Measurements from ENCODE around the gene ENO2.
A peak's percentile ranks its signal among the peaks of the same experiment; 100 is the strongest.

The ENO2 gene

GRCh38 chr12:6942331-6942665 is 27.9 kb downstream of the ENO2 start:
- Histone ChIP-seq H2BK15ac (ENCODE audit: low read length) (no peak overlapping the region), H2BK12ac (ENCODE audit: low read length) (no peak overlapping the region), H2AK5ac (ENCODE audit: low read depth, low read length) (peak overlapping the region; percentile 60), H4K8ac (ENCODE audit: low read depth, low read length) (no peak overlapping the region), H3K36me3 (replicated peaks in 1 of 2; ENCODE audit: control insufficient read depth in 2 of 2, insufficient read depth in 2 of 2, low read length in 2 of 2) (peaks cover 29 to 67% of the 10 kb centered on the region in 2 donors), H2AFZ (ENCODE audit: low read length) (no peak overlapping the region), H3K14ac (ENCODE audit: low read length) (no peak overlapping the region), H3K4ac (ENCODE audit: low read length) (no peak overlapping the region), H3K18ac (ENCODE audit: low read length) (peak overlapping the region; percentile 39), H2BK120ac (ENCODE audit: low read depth, low read length) (no peak overlapping the region), H4K91ac (ENCODE audit: low read depth, low read length, poor library complexity) (no peak overlapping the region), H3K9me3 (replicated peaks in 1 of 2; ENCODE audit: control insufficient read depth in 2 of 2, insufficient read depth in 1 of 2, low read depth in 1 of 2, low read length in 2 of 2) (no peaks in the 10 kb centered on the region), H3K4me2 (ENCODE audit: insufficient read depth, low read length, poor library complexity, severe bottlenecking) (no peak overlapping the region), H3K27me3 (ENCODE audit: control insufficient read depth in 3 of 3, insufficient read depth in 3 of 3, low read depth in 1 of 3, low read length in 3 of 3) (no peaks in the 10 kb centered on the region), H3K4me3 (ENCODE audit: low read length in 2 of 2) (no peak overlapping the region), H3K4me1 (ENCODE audit: control insufficient read depth in 2 of 2, insufficient read depth in 1 of 2, low read depth in 1 of 2, low read length in 2 of 2) (peaks cover 11 to 17% of the 10 kb centered on the region in 2 donors), H3K9ac (ENCODE audit: low read depth, low read length, poor library complexity) (peak overlapping the region; percentile 66), H3K27ac (replicated peaks; ENCODE audit: low read length) (peak overlapping the region; percentile 92), H3K79me1 (ENCODE audit: low read depth, low read length) (peaks cover 12% of the 10 kb centered on the region), H3K23ac (ENCODE audit: low read depth, low read length, poor library complexity) (no peak overlapping the region), H2BK5ac (ENCODE audit: low read length) (peak overlapping the region; percentile 72)
- no CpG with 5 or more reads among the region's 11 CpGs for WGBS, 2 donors (ENCODE audit: extremely low coverage in 2 of 2, insufficient read length in 2 of 2, insufficient replicate concordance in 1 of 2)
- no peak for DNase-seq (ENCODE audit: low spot score)

- Histone ChIP-seq H3K18ac (ENCODE audit: low read length) (peak overlapping the region; percentile 32), H3K27ac (replicated peaks; ENCODE audit: low read length) (peak overlapping the region; percentile 92), H2BK15ac (ENCODE audit: low read length) (no peak overlapping the region), H3K36me3 (replicated peaks in 1 of 2; ENCODE audit: control insufficient read depth in 2 of 2, insufficient read depth in 2 of 2, low read length in 2 of 2) (peaks cover 29 to 64% of the 10 kb centered on the region in 2 donors), H2AFZ (ENCODE audit: low read length) (peak overlapping the region; percentile 16), H2AK5ac (ENCODE audit: low read depth, low read length) (peak overlapping the region; percentile 25), H4K8ac (ENCODE audit: low read depth, low read length) (no peak overlapping the region), H3K9ac (ENCODE audit: low read depth, low read length, poor library complexity) (no peak overlapping the region), H3K4ac (ENCODE audit: low read length) (no peak overlapping the region), H3K79me1 (ENCODE audit: low read depth, low read length) (peaks cover 11% of the 10 kb centered on the region), H3K27me3 (ENCODE audit: control insufficient read depth in 3 of 3, insufficient read depth in 3 of 3, low read depth in 1 of 3, low read length in 3 of 3) (no peaks in the 10 kb centered on the region), H3K9me3 (replicated peaks in 1 of 2; ENCODE audit: control insufficient read depth in 2 of 2, insufficient read depth in 1 of 2, low read depth in 1 of 2, low read length in 2 of 2) (no peaks in the 10 kb centered on the region), H2BK12ac (ENCODE audit: low read length) (no peak overlapping the region), H3K4me3 (ENCODE audit: low read length in 2 of 2) (peak overlapping the region in 1 of 2 donors; percentile 86), H3K4me2 (ENCODE audit: insufficient read depth, low read length, poor library complexity, severe bottlenecking) (peak overlapping the region; percentile 34), H3K14ac (ENCODE audit: low read length) (no peak overlapping the region), H3K23ac (ENCODE audit: low read depth, low read length, poor library complexity) (no peak overlapping the region), H4K91ac (ENCODE audit: low read depth, low read length, poor library complexity) (no peak overlapping the region), H3K4me1 (ENCODE audit: control insufficient read depth in 2 of 2, insufficient read depth in 1 of 2, low read depth in 1 of 2, low read length in 2 of 2) (peaks cover 7 to 13% of the 10 kb centered on the region in 2 donors), H2BK5ac (ENCODE audit: low read length) (no peak overlapping the region), H2BK120ac (ENCODE audit: low read depth, low read length) (no peak overlapping the region)
- peak; percentile 89 for DNase-seq (ENCODE audit: low spot score)
- no CpG with 5 or more reads among the region's 13 CpGs for WGBS, 2 donors (ENCODE audit: extremely low coverage in 2 of 2, insufficient read length in 2 of 2, insufficient replicate concordance in 1 of 2)
Measured at GRCh38 chr12:6943389-6943721, 29.0 kb downstream of the ENO2 start.

GRCh38 chr12:6943722-6944380 is 29.5 kb downstream of the ENO2 start, which contains the start of the genes C12orf57 and RNU7-1:
Gene C12orf57 (plus strand): TSS chr12:6944022. CDS start chr12:6944122, 100 bp downstream.
Gene RNU7-1 (plus strand): TSS chr12:6943816.
- peak; percentile 76 for DNase-seq (ENCODE audit: low spot score)
- Histone ChIP-seq H3K9me3 (replicated peaks in 1 of 2; ENCODE audit: control insufficient read depth in 2 of 2, insufficient read depth in 1 of 2, low read depth in 1 of 2, low read length in 2 of 2) (no peaks in the 10 kb centered on the region), H3K27ac (replicated peaks; ENCODE audit: low read length) (peak within 1 kb of the TSS; percentile 92), H4K8ac (ENCODE audit: low read depth, low read length) (peak within 1 kb of the TSS; percentile 99), H3K36me3 (replicated peaks in 1 of 2; ENCODE audit: control insufficient read depth in 2 of 2, insufficient read depth in 2 of 2, low read length in 2 of 2) (peaks cover 26 to 59% of the 10 kb centered on the region in 2 donors), H3K18ac (ENCODE audit: low read length) (peak within 1 kb of the TSS; percentile 97), H3K79me1 (ENCODE audit: low read depth, low read length) (peaks cover 7% of the 10 kb centered on the region), H3K27me3 (ENCODE audit: control insufficient read depth in 3 of 3, insufficient read depth in 3 of 3, low read depth in 1 of 3, low read length in 3 of 3) (no peaks in the 10 kb centered on the region), H3K4ac (ENCODE audit: low read length) (peak within 1 kb of the TSS; percentile 91), H3K4me3 (ENCODE audit: low read length in 2 of 2) (peak within 1 kb of the TSS; percentile 86 to 92), H4K91ac (ENCODE audit: low read depth, low read length, poor library complexity) (peak within 1 kb of the TSS; percentile 100), H2BK15ac (ENCODE audit: low read length) (peak within 1 kb of the TSS; percentile 26), H3K23ac (ENCODE audit: low read depth, low read length, poor library complexity) (peak within 1 kb of the TSS; percentile 95), H3K14ac (ENCODE audit: low read length) (peak within 1 kb of the TSS; percentile 79), H2BK5ac (ENCODE audit: low read length) (peak within 1 kb of the TSS; percentile 95), H2AK5ac (ENCODE audit: low read depth, low read length) (peak within 1 kb of the TSS; percentile 94), H3K4me2 (ENCODE audit: insufficient read depth, low read length, poor library complexity, severe bottlenecking) (peak within 1 kb of the TSS; percentile 98), H2BK120ac (ENCODE audit: low read depth, low read length) (peak within 1 kb of the TSS; percentile 19), H3K4me1 (ENCODE audit: control insufficient read depth in 2 of 2, insufficient read depth in 1 of 2, low read depth in 1 of 2, low read length in 2 of 2) (peaks cover 7 to 11% of the 10 kb centered on the region in 2 donors), H2BK12ac (ENCODE audit: low read length) (peak within 1 kb of the TSS; percentile 75), H3K9ac (ENCODE audit: low read depth, low read length, poor library complexity) (peak within 1 kb of the TSS; percentile 97), H2AFZ (ENCODE audit: low read length) (peak within 1 kb of the TSS; percentile 85)
- WGBS, 2 donors (ENCODE audit: extremely low coverage in 2 of 2, insufficient read length in 2 of 2, insufficient replicate concordance in 1 of 2) = no CpG with 5 or more reads among the region's 31 CpGs

GRCh38 chr12:6944381-6945186 is 30.2 kb downstream of the ENO2 start:
- H3K4me2 ChIP-seq (ENCODE audit: insufficient read depth, low read length, poor library complexity, severe bottlenecking) = peak overlapping the region; percentile 98
- H3K18ac ChIP-seq (ENCODE audit: low read length) = peak overlapping the region; percentile 97
- no peaks in the 10 kb centered on the region for H3K27me3 ChIP-seq (ENCODE audit: control insufficient read depth in 3 of 3, insufficient read depth in 3 of 3, low read depth in 1 of 3, low read length in 3 of 3)
- peak overlapping the region; percentile 85 for H2AFZ ChIP-seq (ENCODE audit: low read length)
- H4K8ac ChIP-seq (ENCODE audit: low read depth, low read length) = peak overlapping the region; percentile 99
- peak overlapping the region; percentile 100 for H4K91ac ChIP-seq (ENCODE audit: low read depth, low read length, poor library complexity)
- peak overlapping the region; percentile 86 to 92 for H3K4me3 ChIP-seq (ENCODE audit: low read length in 2 of 2)
- DNase-seq (ENCODE audit: low spot score) = peak; percentile 86
- H3K9ac ChIP-seq (ENCODE audit: low read depth, low read length, poor library complexity) = peak overlapping the region; percentile 97
- H3K79me1 ChIP-seq (ENCODE audit: low read depth, low read length) = peaks cover 4% of the 10 kb centered on the region
- peak overlapping the region; percentile 26 for H2BK15ac ChIP-seq (ENCODE audit: low read length)
- H3K27ac ChIP-seq (replicated peaks; ENCODE audit: low read length) = peak overlapping the region; percentile 92
- no peaks in the 10 kb centered on the region for H3K9me3 ChIP-seq (replicated peaks in 1 of 2; ENCODE audit: control insufficient read depth in 2 of 2, insufficient read depth in 1 of 2, low read depth in 1 of 2, low read length in 2 of 2)
- peak overlapping the region; percentile 94 for H2AK5ac ChIP-seq (ENCODE audit: low read depth, low read length)
- peak overlapping the region; percentile 95 for H3K23ac ChIP-seq (ENCODE audit: low read depth, low read length, poor library complexity)
- peak overlapping the region; percentile 95 for H2BK5ac ChIP-seq (ENCODE audit: low read length)
- H3K4ac ChIP-seq (ENCODE audit: low read length) = peak overlapping the region; percentile 91
- peak overlapping the region; percentile 79 for H3K14ac ChIP-seq (ENCODE audit: low read length)
- H3K4me1 ChIP-seq (ENCODE audit: control insufficient read depth in 2 of 2, insufficient read depth in 1 of 2, low read depth in 1 of 2, low read length in 2 of 2) = peaks cover 7 to 11% of the 10 kb centered on the region in 2 donors
- no CpG with 5 or more reads among the region's 48 CpGs for WGBS, 2 donors (ENCODE audit: extremely low coverage in 2 of 2, insufficient read length in 2 of 2, insufficient replicate concordance in 1 of 2)
- H3K36me3 ChIP-seq (replicated peaks in 1 of 2; ENCODE audit: control insufficient read depth in 2 of 2, insufficient read depth in 2 of 2, low read length in 2 of 2) = peaks cover 19 to 52% of the 10 kb centered on the region in 2 donors
- peak overlapping the region; percentile 75 for H2BK12ac ChIP-seq (ENCODE audit: low read length)
- H2BK120ac ChIP-seq (ENCODE audit: low read depth, low read length) = peak overlapping the region; percentile 19
